Liver (tissue), 9 donors: ENCODE measurements around the gene FAM120C. TPM values are rescaled to one million over a fixed set of nuclear protein-coding genes. Genes with fewer than 3 reads are reported as not detected.
A peak's percentile ranks its signal among the peaks of the same experiment; 100 is the strongest.

Experiments
- DNase-seq: peaks from one replicate; pipeline ENCODE4 v3.0.0-alpha.2; 2017; ENCODE audit warnings: low spot score
- H3K27ac ChIP-seq, 2 donors: one replicate each; pipeline ENCODE4 v1.7.0; 2013; ENCODE audit warnings: inconsistent platforms in 2 of 2, low read length in 2 of 2, control low read depth in 1 of 2, low read depth in 1 of 2, mild to moderate bottlenecking in 1 of 2
- H3K27me3 ChIP-seq, 4 donors: one replicate each; pipeline versions ENCODE4 v1.6.1 to v1.7.0; 2013; ENCODE audit warnings: low read length in 3 of 4, inconsistent platforms in 1 of 4, mild to moderate bottlenecking in 1 of 4, moderate library complexity in 1 of 4; ENCODE audit not compliant: control insufficient read depth in 4 of 4, insufficient read depth in 4 of 4
- H3K36me3 ChIP-seq, 4 donors: one replicate each; pipeline versions ENCODE4 v1.6.1 to v1.7.0; 2013; ENCODE audit warnings: low read length in 3 of 4, mild to moderate bottlenecking in 3 of 4, low read depth in 1 of 4, moderate library complexity in 1 of 4; ENCODE audit not compliant: control insufficient read depth in 4 of 4, insufficient read depth in 3 of 4
- H3K4me1 ChIP-seq, 4 donors: one replicate each; pipeline versions ENCODE4 v1.6.1 to v1.7.0; 2013; ENCODE audit warnings: low read length in 3 of 4, mild to moderate bottlenecking in 3 of 4, moderate library complexity in 1 of 4; ENCODE audit not compliant: control insufficient read depth in 4 of 4, insufficient read depth in 4 of 4
- H3K4me3 ChIP-seq, 3 donors: one replicate each; pipeline versions ENCODE4 v1.6.1 to v1.7.0; 2013; ENCODE audit warnings: low read length in 3 of 3, control low read depth in 1 of 3, low read depth in 1 of 3, mild to moderate bottlenecking in 1 of 3
- H3K9ac ChIP-seq, 2 donors: one replicate each; pipeline ENCODE4 v1.7.0; 2013; ENCODE audit warnings: low read length in 2 of 2, mild to moderate bottlenecking in 2 of 2, moderate library complexity in 2 of 2, control low read depth in 1 of 2, low read depth in 1 of 2
- H3K9me3 ChIP-seq, 4 donors: one replicate each; pipeline versions ENCODE4 v1.6.1 to v1.7.0; 2013; ENCODE audit warnings: low read length in 3 of 4; ENCODE audit not compliant: control insufficient read depth in 4 of 4
- ATF3 ChIP-seq: IDR thresholded peaks from 2 replicates; pipeline ENCODE4 v1.6.1; 2016; ENCODE audit warnings: antibody characterized with exemption
- CTCF ChIP-seq: fragments of 150-350 bp; IDR thresholded peaks from 2 replicates; pipeline ENCODE4 v1.5.1; 2017; ENCODE audit warnings: improper control_type of control experiment, low read depth, low read length; ENCODE audit not compliant: missing input control
- EGR1 ChIP-seq, 2 donors: IDR thresholded peaks; 2 replicates each; pipeline ENCODE4 v1.6.1; 2016 to 2018; ENCODE audit warnings: antibody characterized with exemption in 2 of 2, low read depth in 2 of 2
- FOXA1 ChIP-seq: IDR thresholded peaks from 2 replicates; pipeline ENCODE4 v1.6.1; 2016; ENCODE audit warnings: antibody characterized with exemption
- FOXA2 ChIP-seq: IDR thresholded peaks from 2 replicates; pipeline ENCODE4 v1.6.1; 2016; ENCODE audit warnings: antibody characterized with exemption
- GABPA ChIP-seq, 2 donors: IDR thresholded peaks in 1 of 2; conservative IDR thresholded peaks in 1 of 2; 2 replicates each; pipeline ENCODE4 v1.6.1; 2016; ENCODE audit warnings: antibody characterized with exemption in 2 of 2, mild to moderate bottlenecking in 1 of 2, moderate library complexity in 1 of 2
- HNF4A ChIP-seq, 2 donors: conservative IDR thresholded peaks; 2 replicates each; pipeline ENCODE4 v1.6.1; 2016; ENCODE audit warnings: antibody characterized with exemption in 2 of 2, mild to moderate bottlenecking in 2 of 2
- HNF4G ChIP-seq: IDR thresholded peaks from 2 replicates; pipeline ENCODE4 v1.6.1; 2016; ENCODE audit warnings: antibody characterized with exemption
- JUND ChIP-seq, 2 donors: IDR thresholded peaks; 2 replicates each; pipeline ENCODE4 v1.6.1; 2016; ENCODE audit warnings: antibody characterized with exemption in 2 of 2
- MAX ChIP-seq: IDR thresholded peaks from 2 replicates; pipeline ENCODE4 v1.6.1; 2016; ENCODE audit warnings: antibody characterized with exemption
- NR2F2 ChIP-seq: IDR thresholded peaks from 2 replicates; pipeline ENCODE4 v1.6.1; 2016; ENCODE audit warnings: antibody characterized with exemption
- RAD21 ChIP-seq, 2 donors: IDR thresholded peaks; 2 replicates each; pipeline ENCODE4 v1.6.1; 2016; ENCODE audit warnings: antibody characterized with exemption in 2 of 2, mild to moderate bottlenecking in 2 of 2
- REST ChIP-seq: IDR thresholded peaks from 2 replicates; pipeline ENCODE4 v1.6.1; 2016; ENCODE audit warnings: antibody characterized with exemption, mild to moderate bottlenecking
- RXRA ChIP-seq, 2 donors: IDR thresholded peaks; 2 replicates each; pipeline ENCODE4 v1.6.1; 2017 to 2018; ENCODE audit warnings: antibody characterized with exemption in 2 of 2, mild to moderate bottlenecking in 1 of 2
- SP1 ChIP-seq: IDR thresholded peaks from 2 replicates; pipeline ENCODE4 v1.6.1; 2018; ENCODE audit warnings: antibody characterized with exemption, mild to moderate bottlenecking
- TAF1 ChIP-seq: conservative IDR thresholded peaks from 2 replicates; pipeline ENCODE4 v1.6.1; 2016; ENCODE audit warnings: antibody characterized with exemption, mild to moderate bottlenecking
- YY1 ChIP-seq: IDR thresholded peaks from 2 replicates; pipeline ENCODE4 v1.6.1; 2016; ENCODE audit warnings: antibody characterized with exemption, mild to moderate bottlenecking
- ZBTB33 ChIP-seq: IDR thresholded peaks from 2 replicates; pipeline ENCODE4 v1.6.1; 2016; ENCODE audit warnings: antibody characterized with exemption
- WGBS: extraction: QIAGEN DNeasy Blood & Tissue Kit; methylation state at CpG from one replicate; pipeline ENCODE4 v1.1.7; 2013; 5-methylcytosine and 5-hydroxymethylcytosine counted together
- polyA plus RNA-seq, 2 donors: library from polyadenylated mRNA; stranded (reverse) in 1 of 2; unstranded in 1 of 2; fragments of 200-250 nt in 1 of 2; fragments of >200 nt in 1 of 2; fragmentation: Nextera tagmentation in 1 of 2; extraction: Ambion mirVana in 1 of 2; gene quantifications; one replicate each; pipeline versions ENCODE4 v1.2.1 to v1.2.3, GENCODE V29; 2013 to 2015
- total RNA-seq, 2 donors: library from RNA; depleted of rRNA; stranded (reverse); fragments of >200 nt; gene quantifications; one replicate each; pipeline ENCODE4 v1.2.3, GENCODE V29; 2014
- donor health status: healthy.
- donor health status: healthy.
- donor health status: healthy.
- donor health status: healthy.
- donor health status: healthy.

Gene FAM120C
- total and polyA plus RNA-seq, 4 donors = 1.8 to 3.7 (median 2.3) TPM

GRCh38 chrX:54049801-54050200, 133.3 kb downstream of the FAM120C start:
- no peak overlapping the region for H3K4me3 ChIP-seq
- no peaks in the 10 kb centered on the region for H3K27me3 ChIP-seq
- no peak overlapping the region for H3K9ac ChIP-seq
- peak overlapping the region; percentile 71 to 80 for H3K27ac ChIP-seq
- WGBS = 22% methylated on average over 3 of the region's 3 CpGs
- H3K9me3 ChIP-seq = no peaks in the 10 kb centered on the region
- peaks cover 5 to 21% (median 14%) of the 10 kb centered on the region in 4 donors for H3K4me1 ChIP-seq
- TF ChIP-seq EGR1 (IDR thresholded peaks at IDR 0.05; ENCODE audit: low read depth in 2 of 2) (no peak), YY1 (peak; percentile 42), RXRA (IDR thresholded peaks at IDR 0.05) (peak; percentile 25 to 58), HNF4G (no peak), JUND (IDR thresholded peaks at IDR 0.05) (no peak), FOXA1 (no peak), REST (no peak), MAX (no peak), NR2F2 (no peak), ZBTB33 (no peak), ATF3 (peak; percentile 10), CTCF (no peak), GABPA (IDR thresholded peaks at IDR 0.05 in 1 of 2, conservative IDR thresholded peaks at IDR 0.05 in 1 of 2) (no peak), HNF4A (conservative IDR thresholded peaks at IDR 0.05) (peak; percentile 49 to 63), TAF1 (no peak), FOXA2 (no peak), RAD21 (IDR thresholded peaks at IDR 0.05) (peak; percentile 16 to 41), SP1 (peak; percentile 51)
- DNase-seq = no peak
- no peaks in the 10 kb centered on the region for H3K36me3 ChIP-seq
